Measurements from ENCODE around the gene GPR141. TPM values are rescaled to one million over a fixed set of nuclear protein-coding genes. Genes with fewer than 3 reads are reported as not detected.
A peak's percentile ranks its signal among the peaks of the same experiment; 100 is the strongest.

Gene GPR141, protein sequence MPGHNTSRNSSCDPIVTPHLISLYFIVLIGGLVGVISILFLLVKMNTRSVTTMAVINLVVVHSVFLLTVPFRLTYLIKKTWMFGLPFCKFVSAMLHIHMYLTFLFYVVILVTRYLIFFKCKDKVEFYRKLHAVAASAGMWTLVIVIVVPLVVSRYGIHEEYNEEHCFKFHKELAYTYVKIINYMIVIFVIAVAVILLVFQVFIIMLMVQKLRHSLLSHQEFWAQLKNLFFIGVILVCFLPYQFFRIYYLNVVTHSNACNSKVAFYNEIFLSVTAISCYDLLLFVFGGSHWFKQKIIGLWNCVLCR
- total RNA-seq (1 to 10 TPM in 1 of 2 donors, under 1 TPM in 1; 0.22 to 5.4 TPM), polyA plus RNA-seq (ENCODE audit: insufficient read length in 2 of 2) (not detected)
- long read RNA-seq, donor 1 = 0 reads
- long read RNA-seq, donor 2 = 0 reads
- long read RNA-seq, donor 3 = 0 reads
- long read RNA-seq, donor 4 = 0 reads

DNA sequence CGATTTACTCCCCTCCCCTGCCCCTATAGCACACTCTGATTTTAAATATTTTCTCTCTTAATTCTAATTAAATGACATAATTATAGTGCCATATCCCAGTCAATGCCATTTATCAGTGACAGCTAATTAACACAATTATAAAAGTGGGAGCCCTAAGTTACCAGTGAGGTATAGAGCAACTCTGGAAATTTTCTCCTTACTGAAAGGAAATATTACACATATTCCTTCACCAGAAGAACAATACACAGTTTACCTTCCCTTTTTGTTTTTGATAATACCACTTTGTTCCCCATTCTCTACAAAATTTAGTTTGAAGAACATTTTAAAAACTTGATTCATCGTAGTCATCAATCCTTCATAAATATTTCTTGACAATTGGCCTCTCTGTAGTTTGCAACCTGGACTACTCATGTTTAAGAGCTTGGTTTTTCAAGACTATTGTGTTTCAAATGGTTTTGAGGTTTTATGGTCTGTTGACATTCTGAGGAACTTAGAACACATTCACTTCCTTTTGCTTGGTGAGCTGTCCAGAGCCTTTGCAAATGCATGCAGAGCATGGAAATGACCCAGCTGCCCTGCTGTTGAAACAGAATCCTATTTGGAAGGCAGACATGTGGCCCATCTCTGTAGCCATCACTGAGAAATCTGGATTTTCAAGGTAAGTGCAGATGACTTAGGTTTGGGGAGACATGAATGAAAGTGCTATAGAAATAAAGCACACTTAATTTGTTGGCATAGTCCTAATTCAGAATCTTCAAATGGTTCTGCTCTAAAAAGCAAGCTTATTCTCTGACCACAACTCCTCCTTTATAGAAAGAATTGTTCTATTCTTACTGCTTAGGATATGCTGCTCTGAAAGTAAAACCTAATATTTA is at the start of gene GPR141:
Gene GPR141, plus strand, starts transcription at position 521 of the 875 bp plus-strand sequence. CDS start 56,628 bp downstream, outside the sequence.
- no CpG with 5 or more reads among the region's 2 CpGs for WGBS (ENCODE audit: insufficient coverage)
- no peak within 1 kb of the TSS for H3K27ac ChIP-seq (ENCODE audit: low read depth, low read length)
- H3K27me3 ChIP-seq (ENCODE audit: control insufficient read depth, insufficient read depth, low read length) = no peaks in the 10 kb centered on the region
- no peaks in the 10 kb centered on the region for H3K4me1 ChIP-seq (ENCODE audit: control insufficient read depth, insufficient read depth, low read length)
- H3K4me3 ChIP-seq (ENCODE audit: low read depth, low read length) = no peak within 1 kb of the TSS
- DNase-seq (ENCODE audit: low read depth in 4 of 6, low spot score in 6 of 6) = no peak
- H3K36me3 ChIP-seq (ENCODE audit: control insufficient read depth, insufficient read depth, low read length) = no peaks in the 10 kb centered on the region
- no peaks in the 10 kb centered on the region for H3K9me3 ChIP-seq (ENCODE audit: control insufficient read depth, insufficient read depth, low read length)

DNA sequence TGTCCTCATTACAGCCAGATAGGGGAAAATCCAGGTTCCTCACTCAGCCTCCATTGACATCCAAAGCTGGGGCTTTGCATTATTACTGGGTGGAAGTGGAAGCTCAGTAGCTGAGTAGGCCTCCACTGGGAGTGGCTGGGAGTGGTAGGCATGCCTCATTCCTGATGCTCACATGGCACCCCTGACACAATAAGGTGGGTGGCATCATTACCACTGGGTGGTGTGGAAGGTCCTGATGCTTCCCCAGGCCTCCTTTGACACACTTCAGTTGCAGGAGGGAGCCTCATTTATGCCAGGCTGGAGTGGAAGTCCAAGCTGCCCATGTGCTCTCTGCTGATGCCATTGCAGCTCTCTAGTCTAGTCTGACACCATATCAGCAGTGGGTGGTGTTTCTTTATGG is 48.2 kb upstream of the GPR141 start:
- Histone ChIP-seq H3K9me3 (ENCODE audit: control insufficient read depth, insufficient read depth, low read length) (peaks cover 4% of the 10 kb centered on the region), H3K4me3 (ENCODE audit: low read depth, low read length) (no peak overlapping the region), H3K27ac (ENCODE audit: low read depth, low read length) (no peak overlapping the region), H3K4me1 (ENCODE audit: control insufficient read depth, insufficient read depth, low read length) (no peaks in the 10 kb centered on the region), H3K27me3 (ENCODE audit: control insufficient read depth, insufficient read depth, low read length) (no peaks in the 10 kb centered on the region), H3K36me3 (ENCODE audit: control insufficient read depth, insufficient read depth, low read length) (no peaks in the 10 kb centered on the region)
- no peak for DNase-seq (ENCODE audit: low read depth in 4 of 6, low spot score in 6 of 6)

DNA sequence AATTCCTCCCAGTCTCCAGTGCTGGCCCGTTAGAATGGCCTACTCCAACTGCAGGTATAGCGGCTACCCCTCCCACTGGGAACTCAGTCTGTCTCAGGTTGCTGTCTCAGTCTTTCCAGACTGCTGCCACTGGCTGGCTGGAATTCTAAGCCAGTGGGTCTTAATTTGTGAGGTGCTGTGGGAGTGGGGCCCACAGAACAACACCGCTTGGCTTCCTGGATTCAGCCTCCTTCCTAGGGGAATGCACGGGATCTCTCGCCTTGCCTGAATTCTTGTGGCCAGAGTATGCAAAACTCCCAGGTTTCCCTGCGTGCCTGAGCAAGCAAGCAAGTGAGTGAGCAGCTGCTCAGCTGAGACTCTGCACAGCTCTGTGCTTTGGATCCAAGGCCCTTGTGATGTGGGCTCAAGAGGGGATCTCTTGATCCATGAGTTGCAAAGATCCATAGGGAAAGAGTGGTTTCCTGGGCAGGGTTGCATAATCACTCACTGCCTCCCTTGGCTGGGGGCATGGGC is 41.5 kb upstream of the GPR141 start:
- WGBS (ENCODE audit: insufficient coverage) = 95% methylated on average over 6 of the region's 6 CpGs
- no peaks in the 10 kb centered on the region for H3K4me1 ChIP-seq (ENCODE audit: control insufficient read depth, insufficient read depth, low read length)
- no peaks in the 10 kb centered on the region for H3K27me3 ChIP-seq (ENCODE audit: control insufficient read depth, insufficient read depth, low read length)
- no peak overlapping the region for H3K27ac ChIP-seq (ENCODE audit: low read depth, low read length)
- no peaks in the 10 kb centered on the region for H3K9me3 ChIP-seq (ENCODE audit: control insufficient read depth, insufficient read depth, low read length)
- H3K4me3 ChIP-seq (ENCODE audit: low read depth, low read length) = no peak overlapping the region
- no peaks in the 10 kb centered on the region for H3K36me3 ChIP-seq (ENCODE audit: control insufficient read depth, insufficient read depth, low read length)
- no peak for DNase-seq (ENCODE audit: low read depth in 4 of 6, low spot score in 6 of 6)

DNA sequence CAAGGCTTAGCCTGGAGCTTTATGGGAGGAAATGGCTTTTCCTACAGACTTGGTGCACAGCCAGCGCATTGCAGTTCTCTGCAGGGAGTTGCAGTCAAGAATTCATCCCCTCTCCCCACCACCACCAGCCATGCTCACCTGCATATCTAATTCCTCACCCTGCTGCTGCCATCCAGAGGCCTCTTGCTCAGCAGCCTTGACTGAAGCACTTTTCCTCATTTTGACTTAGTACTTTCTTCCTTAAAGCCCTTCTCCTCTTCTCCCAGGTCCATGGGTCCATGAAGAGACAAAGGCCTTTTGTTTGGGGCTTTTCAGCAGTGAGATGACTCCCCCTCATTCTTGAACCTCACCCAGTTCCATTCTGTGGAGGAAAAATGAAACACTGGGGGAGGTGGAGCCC is 39.7 kb upstream of the GPR141 start:
- peak in 5 of 6 donors; percentile 1 to 78 (median 14) for DNase-seq (ENCODE audit: low read depth in 4 of 6, low spot score in 6 of 6)
- 40% methylated on average over 1 of the region's 1 CpG for WGBS (ENCODE audit: insufficient coverage)
- Histone ChIP-seq H3K27ac (ENCODE audit: low read depth, low read length) (no peak overlapping the region), H3K9me3 (ENCODE audit: control insufficient read depth, insufficient read depth, low read length) (no peaks in the 10 kb centered on the region), H3K4me1 (ENCODE audit: control insufficient read depth, insufficient read depth, low read length) (no peaks in the 10 kb centered on the region), H3K4me3 (ENCODE audit: low read depth, low read length) (no peak overlapping the region), H3K27me3 (ENCODE audit: control insufficient read depth, insufficient read depth, low read length) (no peaks in the 10 kb centered on the region), H3K36me3 (ENCODE audit: control insufficient read depth, insufficient read depth, low read length) (no peaks in the 10 kb centered on the region)

DNA sequence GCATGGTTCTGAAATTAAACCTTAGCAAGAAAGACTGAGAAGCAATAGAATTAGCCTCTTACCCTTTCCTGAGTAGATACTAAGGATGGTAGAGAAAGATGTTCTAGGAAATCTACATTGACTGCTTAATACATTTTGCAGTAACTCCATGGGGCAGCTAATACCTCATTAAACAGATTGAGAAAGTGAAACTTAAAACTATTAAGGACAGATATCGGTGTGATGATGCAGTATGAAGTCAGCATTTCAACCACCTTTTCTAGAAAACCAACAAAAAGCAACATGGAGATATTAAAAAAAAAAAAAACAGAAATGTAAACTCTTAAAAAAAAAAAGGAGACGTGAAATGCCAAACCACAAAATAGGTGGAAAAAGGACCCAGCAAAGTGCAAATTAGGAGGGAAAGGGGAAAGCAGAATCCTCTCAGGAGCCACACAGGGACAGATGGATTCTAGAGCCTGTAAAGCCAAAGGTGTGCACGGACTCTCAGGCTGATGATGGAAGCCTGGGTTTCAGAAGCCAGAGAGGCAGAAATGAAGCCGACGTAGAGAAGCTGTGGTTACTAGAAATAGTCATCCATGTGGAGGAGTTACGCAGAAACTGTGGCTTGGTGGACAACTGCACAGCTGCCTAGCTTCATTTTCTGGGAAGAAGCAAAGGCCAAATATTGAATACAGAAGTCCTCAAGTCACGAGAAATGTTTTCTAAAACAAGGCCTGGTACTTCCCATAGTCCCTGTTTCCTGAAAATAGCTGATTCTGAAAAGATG is 38.1 kb upstream of the GPR141 start:
- DNase-seq (ENCODE audit: low read depth in 4 of 6, low spot score in 6 of 6) = no peak
- Histone ChIP-seq H3K36me3 (ENCODE audit: control insufficient read depth, insufficient read depth, low read length) (no peaks in the 10 kb centered on the region), H3K9me3 (ENCODE audit: control insufficient read depth, insufficient read depth, low read length) (no peaks in the 10 kb centered on the region), H3K27ac (ENCODE audit: low read depth, low read length) (no peak overlapping the region), H3K4me3 (ENCODE audit: low read depth, low read length) (no peak overlapping the region), H3K4me1 (ENCODE audit: control insufficient read depth, insufficient read depth, low read length) (no peaks in the 10 kb centered on the region), H3K27me3 (ENCODE audit: control insufficient read depth, insufficient read depth, low read length) (no peaks in the 10 kb centered on the region)
- WGBS (ENCODE audit: insufficient coverage) = 93% methylated on average over 5 of the region's 7 CpGs

DNA sequence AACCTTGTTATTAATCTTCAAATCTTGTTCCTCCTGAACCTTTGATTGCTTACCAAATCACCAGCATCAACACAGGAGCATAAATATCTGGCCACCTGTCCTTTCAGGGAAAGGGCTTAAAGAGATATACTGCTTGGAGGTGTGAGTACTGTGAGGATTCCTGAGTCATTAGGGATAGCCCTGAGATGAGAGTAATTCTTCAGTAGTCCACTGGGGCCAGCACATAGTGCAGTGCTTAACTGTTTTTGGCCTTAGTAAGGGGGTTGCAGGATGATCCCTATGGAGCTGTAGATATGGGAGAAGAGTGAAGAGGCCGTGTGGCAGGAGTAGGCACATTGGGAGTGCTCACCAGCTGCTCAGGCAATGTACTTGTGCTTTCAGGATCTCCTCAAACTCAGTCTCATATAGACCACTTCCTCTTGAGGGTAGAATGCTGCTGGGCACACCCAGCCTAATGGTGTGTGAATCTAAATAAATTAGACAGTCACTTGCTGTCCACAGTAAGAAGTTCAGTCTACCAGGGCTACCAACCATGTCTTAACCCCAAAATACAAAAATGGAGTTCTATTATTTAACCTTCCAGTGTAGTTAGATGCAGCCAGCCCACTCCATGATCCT is 26.5 kb upstream of the GPR141 start:
- WGBS (ENCODE audit: insufficient coverage) = no CpG with 5 or more reads among the region's 1 CpG
- no peaks in the 10 kb centered on the region for H3K27me3 ChIP-seq (ENCODE audit: control insufficient read depth, insufficient read depth, low read length)

DNA sequence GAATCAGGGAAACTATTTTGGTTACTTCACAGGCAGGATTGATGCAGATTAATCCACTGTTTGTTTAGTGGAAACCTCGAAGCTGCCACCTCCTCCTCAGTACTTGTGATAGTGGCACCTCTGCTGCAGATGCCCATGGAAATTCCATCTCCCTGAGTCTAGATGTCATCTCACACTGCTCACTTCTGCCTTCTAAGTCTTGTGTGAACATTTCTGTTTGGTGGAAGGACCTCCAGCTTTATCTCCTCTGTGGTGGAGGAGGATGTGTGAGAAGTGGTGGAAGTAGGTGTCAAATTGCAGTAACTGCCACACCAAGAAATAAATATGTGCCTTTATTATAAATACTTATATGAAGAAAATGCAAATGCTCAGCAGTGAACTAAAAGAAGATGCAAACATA is 25.8 kb upstream of the GPR141 start:
- 82% methylated on average over 1 of the region's 1 CpG for whole genome bisulfite sequencing (ENCODE audit: insufficient coverage)
- Histone ChIP-seq H3K9me3 (ENCODE audit: control insufficient read depth, insufficient read depth, low read length) (no peaks in the 10 kb centered on the region), H3K27ac (ENCODE audit: low read depth, low read length) (no peak overlapping the region), H3K36me3 (ENCODE audit: control insufficient read depth, insufficient read depth, low read length) (no peaks in the 10 kb centered on the region), H3K4me3 (ENCODE audit: low read depth, low read length) (no peak overlapping the region), H3K4me1 (ENCODE audit: control insufficient read depth, insufficient read depth, low read length) (no peaks in the 10 kb centered on the region), H3K27me3 (ENCODE audit: control insufficient read depth, insufficient read depth, low read length) (no peaks in the 10 kb centered on the region)
- no peak for DNase-seq (ENCODE audit: low read depth in 4 of 6, low spot score in 6 of 6)

More for the DNA sequence above, 26.5 kb upstream of the GPR141 start:
- Histone ChIP-seq H3K4me1 (ENCODE audit: control insufficient read depth, insufficient read depth, low read length) (no peaks in the 10 kb centered on the region), H3K36me3 (ENCODE audit: control insufficient read depth, insufficient read depth, low read length) (no peaks in the 10 kb centered on the region), H3K4me3 (ENCODE audit: low read depth, low read length) (no peak overlapping the region), H3K9me3 (ENCODE audit: control insufficient read depth, insufficient read depth, low read length) (no peaks in the 10 kb centered on the region), H3K27ac (ENCODE audit: low read depth, low read length) (no peak overlapping the region)
- no peak for DNase-seq (ENCODE audit: low read depth in 4 of 6, low spot score in 6 of 6)

DNA sequence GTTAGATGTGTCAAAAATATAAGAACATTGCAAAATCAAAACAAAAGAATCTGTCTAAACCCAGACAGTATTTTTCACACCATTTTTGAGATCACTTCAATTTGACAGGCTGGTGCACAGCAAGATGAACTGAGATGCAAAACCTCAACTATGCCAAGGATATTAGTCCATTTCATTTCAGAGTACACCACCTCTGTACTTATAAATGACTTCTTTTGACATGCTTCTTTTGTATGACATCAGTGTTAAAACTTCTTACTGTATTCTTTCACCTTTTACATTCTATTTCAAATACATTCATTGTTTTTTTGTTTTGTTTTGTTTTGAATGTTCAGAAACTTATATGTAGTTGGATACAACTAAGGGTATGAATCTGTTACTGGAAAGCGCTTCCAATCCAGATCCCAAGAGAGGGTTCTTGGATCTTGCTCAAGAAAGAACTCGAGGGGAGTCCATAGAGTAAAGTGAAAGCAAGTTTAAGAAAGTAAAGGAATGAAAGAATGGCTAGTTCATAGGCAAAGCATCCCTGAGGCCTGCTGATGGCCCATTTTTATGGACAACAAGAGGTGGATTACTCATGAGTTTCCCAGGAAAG is 23.5 kb upstream of the GPR141 start:
- 95% methylated on average over 2 of the region's 2 CpGs for WGBS (ENCODE audit: insufficient coverage)
- no peak for DNase-seq (ENCODE audit: low read depth in 4 of 6, low spot score in 6 of 6)
- H3K4me1 ChIP-seq (ENCODE audit: control insufficient read depth, insufficient read depth, low read length) = no peaks in the 10 kb centered on the region
- no peaks in the 10 kb centered on the region for H3K27me3 ChIP-seq (ENCODE audit: control insufficient read depth, insufficient read depth, low read length)
- H3K27ac ChIP-seq (ENCODE audit: low read depth, low read length) = no peak overlapping the region
- no peaks in the 10 kb centered on the region for H3K36me3 ChIP-seq (ENCODE audit: control insufficient read depth, insufficient read depth, low read length)
- H3K9me3 ChIP-seq (ENCODE audit: control insufficient read depth, insufficient read depth, low read length) = no peaks in the 10 kb centered on the region
- no peak overlapping the region for H3K4me3 ChIP-seq (ENCODE audit: low read depth, low read length)

Measured in spinal cord (tissue), 10 donors.